SKM-1 (cell line): ENCODE measurements around the gene LRRC8D.
"Not testable (repeated sequence)": the region's sequence is repeated elsewhere in the genome, so short reads cannot be mapped to it uniquely, and the experiment has no call there.

ENCODE experiments used
- DNase-seq: peaks from one replicate; lab custom pipeline; 2025; ENCODE audit not compliant: unreplicated experiment; lab: John Stamatoyannopoulos, UW

Gene LRRC8D

DNA sequence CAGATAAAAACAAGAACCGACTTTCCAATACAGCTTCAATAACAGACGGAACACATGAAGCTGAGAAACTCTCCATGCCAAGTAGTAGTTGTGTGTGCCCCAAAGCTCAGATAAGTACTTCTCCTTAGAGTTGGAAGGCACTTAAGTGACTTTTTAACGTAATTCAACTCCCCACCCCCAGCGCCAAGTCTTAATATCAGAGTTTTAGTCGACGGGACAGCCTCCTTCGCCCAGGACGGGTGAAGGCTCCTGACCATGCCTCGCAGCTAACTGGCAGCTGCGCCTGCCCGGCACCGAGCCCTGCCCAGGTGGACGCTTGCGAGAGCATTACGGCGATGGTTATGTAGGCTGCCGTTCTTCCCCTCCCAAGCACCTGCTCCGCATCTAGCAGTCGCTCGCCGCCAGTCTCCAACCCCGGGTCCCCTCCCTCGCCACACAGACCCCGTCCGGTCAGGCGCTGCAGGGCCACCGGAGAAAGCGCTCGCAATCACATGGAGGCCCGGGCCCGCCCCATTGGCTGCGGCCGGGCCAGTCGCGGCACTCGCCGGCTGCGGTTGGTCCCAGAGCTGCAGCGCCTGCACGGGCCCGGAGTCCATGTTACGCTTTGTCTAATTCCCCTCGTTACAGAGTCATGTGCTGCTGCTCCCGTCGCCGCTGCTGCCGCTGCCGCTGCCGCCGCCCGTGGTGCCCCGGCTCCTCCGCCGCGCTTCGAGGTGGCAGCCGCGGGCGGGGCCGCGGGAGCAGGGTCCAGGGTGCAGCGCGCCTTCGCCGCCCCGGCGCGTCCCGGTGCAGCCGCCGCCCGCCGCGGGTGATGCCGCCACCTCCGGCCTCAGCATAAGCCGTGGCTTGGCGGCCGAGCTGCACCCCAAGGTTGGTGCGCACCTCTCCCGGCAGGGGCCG lies at the start of gene LRRC8D:
Gene LRRC8D, plus strand, starts transcription at position 611 of the 900 bp plus-strand sequence. CDS start 112,037 bp downstream, outside the sequence.
- no peak for DNase-seq

DNA sequence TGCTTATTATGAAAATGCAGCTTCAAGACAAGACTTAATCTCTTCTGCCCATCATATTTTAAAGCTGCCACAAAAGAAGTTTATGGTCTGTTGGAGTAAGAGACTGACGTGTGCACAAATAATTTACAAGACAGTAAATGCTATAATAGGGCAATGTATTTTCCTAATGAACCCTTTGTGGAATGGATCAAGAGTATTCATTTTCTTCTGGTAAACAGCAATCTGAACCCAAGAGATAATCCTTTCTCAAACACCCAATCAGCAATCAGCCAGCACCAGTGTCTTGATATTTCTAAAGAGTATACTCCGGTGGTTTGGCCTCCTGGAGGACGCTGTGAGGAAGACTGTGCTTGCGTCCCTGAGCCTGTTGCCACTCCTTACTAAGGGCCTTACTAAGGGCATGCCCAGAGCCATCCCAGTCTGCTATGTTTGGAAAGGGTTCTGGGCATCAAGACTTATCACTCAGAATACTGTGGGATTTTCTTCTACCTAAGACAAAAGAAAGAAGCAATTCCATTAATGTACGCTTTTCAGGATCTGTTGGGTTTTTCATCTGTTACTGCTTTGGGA lies 48.8 kb upstream of the LRRC8D start:
- DNase-seq, result no peak

DNA sequence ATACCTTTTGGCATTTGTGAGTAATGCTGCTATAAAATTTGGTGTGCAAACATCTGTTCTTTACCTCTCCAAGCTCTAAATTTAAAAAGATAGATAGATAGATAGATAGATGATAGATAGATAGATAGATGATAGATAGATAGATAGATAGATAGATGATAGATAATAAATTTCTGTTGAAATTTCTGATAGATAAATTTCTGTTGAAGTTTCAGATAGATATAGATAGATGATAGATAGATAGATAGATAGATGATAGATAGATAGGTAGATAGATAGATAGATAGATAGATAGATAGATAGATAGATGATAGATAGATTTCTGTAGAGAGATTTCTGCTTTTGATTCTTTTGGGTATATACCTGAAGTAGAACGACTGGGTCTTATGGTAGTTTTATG lies 44.7 kb upstream of the LRRC8D start:
- DNase-seq, result not testable (repeated sequence)

DNA sequence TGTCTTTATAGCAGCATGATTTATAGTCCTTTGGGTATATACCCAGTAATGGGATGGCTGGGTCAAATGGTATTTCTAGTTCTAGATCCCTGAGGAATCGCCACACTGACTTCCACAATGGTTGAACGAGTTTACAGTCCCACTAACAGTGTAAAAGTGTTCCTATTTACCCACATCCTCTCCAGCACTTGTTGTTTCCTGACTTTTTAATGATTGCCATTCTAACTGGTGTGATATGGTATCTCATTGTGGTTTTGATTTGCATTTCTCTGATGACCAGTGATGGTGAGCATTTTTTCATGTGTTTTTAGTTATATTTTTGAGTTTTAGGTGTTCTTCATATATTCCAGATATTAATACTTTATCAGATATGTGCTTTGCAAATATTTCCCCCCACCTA lies 43.6 kb upstream of the LRRC8D start:
- DNase-seq, result not testable (repeated sequence)

DNA sequence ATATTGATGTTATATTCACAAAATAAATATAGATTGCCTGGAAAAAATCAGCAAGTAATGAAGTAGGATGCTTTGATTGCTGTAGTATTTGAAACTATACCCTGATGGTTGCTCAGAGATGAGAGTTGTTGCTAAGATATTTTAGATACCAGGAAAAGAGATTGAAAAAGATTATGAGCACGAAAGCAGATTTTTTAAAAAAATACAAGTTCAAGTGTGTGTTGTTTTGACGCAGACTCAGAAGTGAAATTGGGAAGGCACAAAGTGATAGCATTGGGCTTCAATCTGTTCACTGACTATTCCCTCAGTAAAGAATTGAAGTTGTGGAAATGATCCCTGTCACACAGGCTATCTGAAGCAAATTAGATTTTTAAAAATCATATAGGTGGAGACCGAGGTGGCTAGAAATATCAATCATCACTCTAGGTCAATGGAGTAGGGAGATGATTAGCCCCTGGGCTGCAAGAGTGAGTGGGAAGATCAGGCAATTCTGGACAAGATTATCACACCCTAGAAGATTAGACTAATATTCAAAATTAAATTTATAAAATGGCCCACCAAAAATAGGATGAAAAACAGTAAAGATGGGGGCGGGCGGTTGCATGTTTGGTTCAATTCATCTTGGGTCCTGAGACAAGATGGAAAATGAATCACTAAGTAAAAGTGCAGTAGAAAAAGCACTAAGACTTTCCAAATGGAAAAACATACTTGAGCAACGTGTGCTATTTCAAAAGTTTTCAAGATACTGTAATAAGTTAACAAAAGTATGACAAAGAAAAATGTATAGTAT lies 41.5 kb upstream of the LRRC8D start:
- DNase-seq, result no peak

DNA sequence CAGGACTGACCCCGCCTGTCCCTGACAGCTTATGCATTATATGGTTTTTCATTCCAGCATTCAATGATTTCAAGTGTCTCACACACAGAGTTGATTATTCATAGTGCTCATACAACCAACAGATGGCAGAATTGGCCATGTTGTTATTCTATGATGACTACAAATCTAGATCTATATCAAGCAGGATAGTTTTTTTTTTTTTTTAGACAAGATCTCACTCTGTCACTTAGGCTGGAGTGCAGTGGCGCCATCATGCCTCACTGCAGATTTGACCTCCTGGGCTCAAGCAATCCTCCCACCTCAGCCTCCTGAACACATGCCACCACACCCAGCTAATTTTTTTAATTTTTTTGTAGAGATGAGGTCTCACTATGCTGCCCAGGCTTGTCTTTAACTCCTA lies 40.1 kb upstream of the LRRC8D start:
- DNase-seq, result no peak

DNA sequence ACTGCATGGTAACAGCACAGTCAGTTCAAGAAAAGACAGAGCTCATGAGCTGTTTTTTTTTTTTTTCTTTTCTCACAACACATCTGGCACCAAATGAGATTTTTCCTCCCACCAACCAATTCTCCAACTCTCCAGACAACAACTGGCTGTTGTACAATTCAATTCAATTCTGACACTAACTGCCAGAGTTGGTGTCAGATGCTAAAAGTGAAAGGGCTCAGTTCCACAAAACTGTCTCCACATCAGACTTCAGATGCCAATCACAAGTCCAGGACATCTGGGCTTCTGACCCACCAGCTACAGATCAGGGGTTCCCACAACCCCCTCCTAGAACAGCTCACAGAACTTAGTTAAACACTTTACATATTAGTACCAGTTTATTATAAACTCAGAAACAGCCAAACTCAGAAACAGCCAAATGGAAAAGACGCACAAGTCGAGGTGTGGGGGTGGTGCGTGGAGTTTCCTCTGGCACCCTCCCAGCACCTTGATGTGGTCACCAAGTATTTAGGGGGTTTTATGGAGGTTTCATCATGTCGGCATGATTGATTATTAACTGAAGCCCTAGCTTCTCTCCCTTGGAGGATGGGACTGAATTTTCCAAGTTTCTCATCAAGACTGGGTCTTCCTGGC lies 39.2 kb upstream of the LRRC8D start:
- no peak for DNase-seq

DNA sequence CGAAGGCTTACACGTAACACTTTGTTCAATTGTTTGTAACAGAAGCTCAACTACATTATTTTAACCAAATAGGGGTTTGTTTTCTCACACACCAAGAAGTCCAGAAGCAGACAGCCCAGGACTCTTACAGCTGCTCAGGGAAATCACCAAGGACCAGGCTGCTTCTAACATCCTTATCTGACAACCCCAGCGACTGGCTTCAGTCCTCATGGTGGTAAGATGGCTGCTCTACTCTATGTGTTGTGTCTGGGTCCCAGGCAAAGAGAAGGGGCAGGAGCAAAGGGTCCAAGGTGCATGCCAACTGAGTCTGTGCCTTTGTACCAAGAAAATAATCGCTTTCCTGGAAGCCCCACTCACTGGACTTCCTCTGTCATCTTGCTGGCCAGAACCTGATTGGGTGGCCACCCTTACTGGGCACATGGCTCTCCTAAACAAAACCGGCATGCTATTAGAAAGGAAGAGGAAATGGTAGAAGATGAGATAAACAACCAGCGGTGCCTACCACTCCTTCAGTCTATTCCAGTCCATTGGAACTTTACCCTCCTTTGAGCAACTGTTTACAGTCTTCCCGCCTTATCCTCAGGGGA lies 34.1 kb upstream of the LRRC8D start:
- DNase-seq, result no peak

DNA sequence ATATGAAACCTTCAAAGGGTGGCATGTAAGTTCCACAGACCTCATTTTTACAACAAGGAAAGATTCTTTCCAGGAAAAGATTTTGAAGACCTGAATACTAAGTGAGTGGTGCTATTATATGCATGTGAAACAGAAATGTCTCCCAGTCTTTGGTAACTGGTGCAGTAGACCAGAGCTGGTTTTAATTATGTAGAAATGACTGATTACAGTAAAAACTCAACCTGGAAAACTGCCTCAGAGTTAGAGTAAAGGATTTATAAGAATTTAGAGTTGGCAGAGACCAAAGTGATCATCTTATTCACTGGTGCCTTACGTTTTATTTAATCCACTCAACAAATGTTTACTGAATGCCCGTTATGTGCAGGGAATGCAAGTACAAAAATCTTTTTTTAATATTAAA lies 30.2 kb upstream of the LRRC8D start:
- DNase-seq, result no peak

DNA sequence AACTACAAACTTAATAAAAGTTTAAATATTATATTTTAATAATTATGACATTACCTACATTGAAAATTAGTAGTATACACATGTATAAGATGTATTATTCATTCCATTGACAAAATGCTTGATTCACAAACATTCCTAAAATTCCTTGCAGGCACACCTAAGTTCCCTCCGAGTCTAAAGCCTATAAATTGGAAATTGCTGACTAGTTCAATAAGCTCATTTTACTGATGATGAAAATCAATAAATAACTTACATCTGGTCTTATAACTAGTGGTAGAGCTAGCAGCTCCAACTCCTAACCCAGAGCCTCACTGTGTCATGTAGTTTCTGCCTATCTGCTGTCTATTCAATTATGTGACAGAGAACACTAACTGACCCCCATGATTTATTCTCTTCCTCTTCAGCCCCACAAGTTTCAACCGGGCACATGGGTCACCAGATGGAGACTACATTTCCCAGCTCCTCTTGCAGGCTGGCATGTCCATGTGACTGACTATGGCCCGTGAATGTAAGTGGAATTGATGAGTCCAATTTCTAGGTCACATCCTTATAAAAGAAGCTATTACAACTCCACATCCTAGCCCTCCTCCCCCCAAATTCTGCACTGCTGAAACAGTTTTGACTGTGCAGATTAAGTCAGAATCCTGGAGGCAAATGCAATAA lies 29.6 kb upstream of the LRRC8D start:
- no peak for DNase-seq

DNA sequence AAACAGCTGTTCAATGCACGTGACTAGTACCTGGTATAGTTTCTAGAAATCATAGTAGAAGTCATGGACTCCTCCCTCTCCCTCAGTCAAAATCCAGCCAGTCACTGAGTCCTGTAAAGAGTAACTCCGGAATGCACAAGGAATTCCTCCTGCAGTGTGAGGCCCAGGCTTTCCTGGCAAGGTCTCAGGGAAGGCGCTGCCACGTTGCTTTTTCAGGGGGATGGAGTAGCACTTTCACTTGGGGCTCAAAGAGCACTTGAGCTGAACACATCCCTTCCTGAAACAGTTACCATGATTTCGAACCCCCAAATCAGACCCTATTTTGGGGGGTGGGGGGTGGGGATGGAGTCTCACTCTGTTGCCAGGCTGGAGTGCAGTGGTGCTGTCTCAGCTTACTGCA lies 26.4 kb upstream of the LRRC8D start:
- no peak for DNase-seq

DNA sequence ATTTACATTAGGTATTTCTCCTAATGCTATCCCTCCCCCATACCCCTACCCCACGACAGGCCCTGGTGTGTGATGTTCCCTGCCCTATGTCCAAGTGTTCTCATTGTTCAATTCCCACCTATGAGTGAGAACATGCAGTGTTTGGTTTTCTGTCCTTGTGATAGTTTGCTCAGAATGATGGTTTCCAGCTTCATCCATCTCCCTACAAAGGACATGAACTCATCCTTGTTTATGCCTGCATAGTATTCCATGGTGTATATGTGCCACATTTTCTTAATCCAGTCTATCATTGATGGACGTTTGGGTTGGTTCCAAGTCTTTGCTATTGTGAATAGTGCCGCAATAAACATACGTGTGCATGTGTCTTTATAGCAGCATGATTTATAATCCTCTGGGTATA lies 25.3 kb upstream of the LRRC8D start:
- DNase-seq, result not testable (repeated sequence)

DNA sequence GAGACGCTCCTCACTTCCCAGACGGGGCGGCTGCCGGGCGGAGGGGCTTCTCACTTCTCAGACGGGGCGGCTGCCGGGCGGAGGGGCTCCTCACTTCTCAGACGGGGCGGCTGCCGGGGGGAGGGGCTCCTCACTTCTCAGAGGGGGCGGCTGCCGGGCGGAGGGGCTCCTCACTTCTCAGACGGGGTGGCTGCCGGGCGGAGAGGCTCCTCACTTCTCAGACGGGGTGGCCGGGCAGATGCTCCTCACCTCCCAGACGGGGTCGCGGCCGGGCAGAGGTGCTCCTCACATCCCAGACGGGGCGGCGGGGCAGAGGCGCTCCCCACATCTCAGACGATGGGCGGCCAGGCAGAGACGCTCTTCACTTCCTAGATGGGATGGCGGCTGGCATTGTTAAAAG lies 23.0 kb upstream of the LRRC8D start:
- not testable (repeated sequence) for DNase-seq

DNA sequence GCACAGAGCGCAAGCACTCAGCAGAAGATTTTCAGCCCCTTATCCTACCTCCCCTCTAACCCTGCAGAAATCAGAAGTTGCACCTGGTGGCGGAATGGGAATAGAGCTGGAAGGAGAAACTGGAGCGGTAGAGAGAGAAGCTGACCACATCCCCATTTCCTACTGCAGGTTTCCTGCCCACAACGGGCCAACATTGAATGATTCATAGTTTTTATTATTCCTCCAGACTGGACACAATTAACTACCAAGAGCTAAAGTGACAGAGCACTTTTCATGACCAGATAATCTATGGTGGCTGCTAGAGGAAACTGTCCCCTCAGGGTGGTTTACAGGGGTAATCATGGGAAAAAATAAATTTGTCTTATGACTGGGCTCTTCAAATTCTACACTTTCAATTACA lies 21.3 kb upstream of the LRRC8D start:
- peak; percentile 44 for DNase-seq

DNA sequence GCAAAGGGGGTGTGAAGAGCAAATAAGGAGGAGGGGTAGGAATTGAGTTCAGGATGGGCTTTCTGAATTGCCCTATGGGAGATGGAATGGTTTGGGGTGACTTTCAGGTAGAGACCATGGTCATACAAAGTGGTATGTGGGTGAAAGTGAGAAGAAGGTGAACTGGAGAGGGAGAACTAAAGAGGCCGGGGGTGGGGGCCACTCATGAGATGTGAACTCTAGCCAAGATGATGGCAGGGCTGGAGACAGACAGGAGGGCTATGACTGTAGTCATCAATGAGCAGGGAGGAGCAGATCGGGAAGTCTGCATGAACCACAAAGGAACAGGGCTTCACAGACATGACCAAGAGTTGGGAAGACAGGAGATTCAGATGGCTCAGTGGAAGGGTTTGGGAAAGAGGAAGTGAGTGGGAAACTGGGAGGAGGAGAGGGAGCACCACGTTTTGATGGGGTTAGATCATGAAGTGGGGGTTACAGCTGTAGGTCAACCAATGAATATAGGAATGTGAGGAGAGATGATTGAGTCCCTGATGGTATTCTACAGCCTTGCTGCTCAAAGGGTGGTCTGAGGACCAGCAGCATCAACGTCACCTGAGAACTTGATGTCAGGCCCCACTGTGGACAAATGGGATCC lies 20.7 kb upstream of the LRRC8D start:
- no peak for DNase-seq

DNA sequence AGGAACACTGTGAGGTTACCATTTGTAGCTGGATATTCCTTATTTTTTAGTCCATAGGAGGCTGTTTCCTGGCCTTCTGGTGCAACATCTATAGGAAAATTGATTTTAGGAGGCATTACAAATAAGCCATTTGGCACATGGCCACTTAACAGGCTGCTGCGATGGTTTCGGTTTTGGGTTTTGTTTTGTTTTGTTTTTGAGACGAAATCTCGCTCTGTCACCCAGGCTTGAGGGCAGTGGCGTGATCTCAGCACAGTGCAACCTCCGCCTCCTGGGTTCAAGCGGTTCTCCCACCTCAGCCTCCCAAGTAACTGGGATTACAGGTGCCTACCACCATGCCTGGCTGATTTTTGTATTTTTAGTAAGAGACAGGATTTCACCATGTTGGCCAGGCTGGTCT lies 20.1 kb upstream of the LRRC8D start:
- no peak for DNase-seq

DNA sequence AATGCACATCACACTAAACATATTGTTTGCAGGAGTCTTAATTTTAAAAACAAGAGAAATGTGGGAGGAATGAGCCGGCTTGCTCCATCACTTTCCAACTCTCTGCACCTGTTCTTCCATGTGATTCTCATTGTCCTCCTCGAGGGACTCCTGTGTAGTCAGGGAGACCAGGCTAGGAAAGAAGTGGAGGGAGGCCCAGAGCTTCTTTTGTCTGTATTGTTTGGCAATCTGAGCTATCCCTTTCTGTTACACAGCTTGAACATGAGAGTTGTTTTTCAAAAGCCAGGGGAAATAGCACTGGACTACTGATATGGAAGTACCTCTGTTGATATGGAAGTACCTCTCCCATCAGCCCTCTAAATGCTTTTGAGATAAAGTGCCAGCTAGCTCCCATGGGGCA lies 18.8 kb upstream of the LRRC8D start:
- no peak for DNase-seq

DNA sequence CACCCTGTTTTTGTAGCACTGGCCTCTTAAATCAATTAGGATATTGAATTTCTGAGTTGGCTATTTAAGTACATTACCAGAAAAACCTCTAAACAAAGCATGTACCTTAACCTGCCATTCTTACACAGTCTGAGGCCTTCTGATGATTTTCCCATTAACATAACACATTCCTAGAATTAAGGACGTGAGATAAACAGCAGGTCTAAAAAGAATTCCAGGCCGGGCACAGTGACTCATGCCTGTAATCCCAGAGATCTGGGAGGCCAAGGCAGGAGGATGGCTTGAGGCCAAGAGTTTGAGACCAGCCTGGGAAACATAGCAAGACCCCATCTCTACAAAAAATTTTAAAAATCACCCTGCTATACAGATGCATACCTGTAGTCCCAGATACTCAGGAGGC lies 18.0 kb upstream of the LRRC8D start:
- no peak for DNase-seq

DNA sequence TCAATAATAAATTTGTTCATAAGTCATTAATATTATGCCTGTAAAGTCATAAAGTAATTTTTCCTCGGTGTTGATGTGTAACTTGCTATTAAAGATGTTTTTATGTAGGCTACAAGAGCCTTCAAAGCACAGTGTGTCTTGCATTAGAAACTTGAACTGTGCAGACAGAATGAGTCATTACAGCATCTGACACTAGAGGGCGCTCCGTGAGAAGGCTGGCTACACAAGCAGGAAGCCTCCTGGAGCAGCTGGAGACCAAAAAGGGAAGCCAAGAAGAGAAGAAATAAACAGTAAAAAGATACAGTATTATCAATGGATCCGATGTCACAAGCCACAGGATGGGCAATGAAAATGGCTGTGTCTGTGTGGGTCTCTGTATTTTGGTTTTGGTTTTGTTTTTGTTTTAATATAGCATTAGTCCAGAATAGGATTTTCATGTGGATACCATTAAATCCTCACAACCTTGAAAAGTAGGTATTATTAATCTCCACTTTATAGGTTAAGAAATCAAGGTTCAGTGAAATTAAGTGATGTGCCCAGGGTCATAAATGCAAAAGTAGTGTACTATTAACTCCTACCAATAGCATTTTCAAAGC lies 16.1 kb upstream of the LRRC8D start:
- DNase-seq, result peak; percentile 66

DNA sequence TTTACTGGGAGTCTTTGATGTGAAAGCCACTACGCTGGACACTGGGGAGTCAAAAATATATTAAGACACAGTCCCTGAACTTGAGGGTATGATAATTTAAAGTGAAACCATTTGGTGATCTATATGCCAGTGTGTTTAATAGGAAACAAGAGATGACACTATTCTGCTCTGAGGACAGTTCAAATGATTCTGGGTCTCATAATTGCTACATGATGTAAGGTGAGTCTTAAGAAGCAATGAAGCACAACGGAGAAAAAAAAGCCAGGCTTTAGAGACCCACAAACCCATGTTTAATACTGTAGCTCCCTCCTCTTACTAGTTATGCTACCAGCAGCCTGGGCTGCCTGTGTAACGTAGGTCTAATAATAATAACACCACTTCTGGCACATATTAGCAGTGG lies 14.2 kb upstream of the LRRC8D start:
- DNase-seq, result no peak
